Mesenchymal stem cell (in vitro differentiated cells and primary cell): ENCODE results near the gene ADAMTS20.

Source experiments
- DNase-seq: peaks from one replicate; pipeline ENCODE4 v3.0.0-alpha.2; 2013
- H2AFZ ChIP-seq: one replicate; pipeline ENCODE4 v1.6.1; 2013; ENCODE audit warnings: low read depth, mild to moderate bottlenecking, control low read depth, inconsistent platforms, low read length, moderate library complexity
- H2AK5ac ChIP-seq: 2 replicates; pipeline ENCODE4 v1.6.1; 2013; ENCODE audit warnings: low read length, moderate library complexity, mild to moderate bottlenecking, inconsistent platforms; ENCODE audit not compliant: severe bottlenecking
- H2BK120ac ChIP-seq: one replicate; pipeline ENCODE4 v1.6.1; 2013; ENCODE audit warnings: low read depth, mild to moderate bottlenecking, inconsistent platforms, low read length, moderate library complexity
- H2BK12ac ChIP-seq, 2 experiments: one replicate each; pipeline ENCODE4 v1.6.1; 2013; ENCODE audit warnings: inconsistent platforms in 2 of 2, low read length in 2 of 2, mild to moderate bottlenecking in 2 of 2, moderate library complexity in 2 of 2, control low read depth in 1 of 2
- H2BK15ac ChIP-seq: one replicate; pipeline ENCODE4 v1.6.1; 2013; ENCODE audit warnings: mild to moderate bottlenecking, low read depth, inconsistent platforms; ENCODE audit not compliant: poor library complexity, severe bottlenecking
- H2BK5ac ChIP-seq: 2 replicates; pipeline ENCODE4 v1.6.1; 2013; ENCODE audit warnings: low read depth, mild to moderate bottlenecking, low read length, control low read depth, inconsistent platforms; ENCODE audit not compliant: poor library complexity, severe bottlenecking
- H3K14ac ChIP-seq, 2 experiments: one replicate each; pipeline ENCODE4 v1.6.1; 2013; ENCODE audit warnings: inconsistent platforms in 2 of 2, low read length in 2 of 2, control low read depth in 1 of 2, mild to moderate bottlenecking in 1 of 2, moderate library complexity in 1 of 2
- H3K18ac ChIP-seq, 2 experiments: one replicate each; pipeline ENCODE4 v1.6.1; 2013; ENCODE audit warnings: inconsistent platforms in 2 of 2, low read length in 2 of 2, control low read depth in 1 of 2, low read depth in 1 of 2, mild to moderate bottlenecking in 1 of 2
- H3K23ac ChIP-seq, 2 experiments: one replicate each; pipeline ENCODE4 v1.6.1; 2013; ENCODE audit warnings: inconsistent platforms in 2 of 2, low read length in 2 of 2, mild to moderate bottlenecking in 2 of 2, moderate library complexity in 2 of 2, control low read depth in 1 of 2
- H3K27ac ChIP-seq: 2 replicates; pipeline ENCODE4 v1.5.1; 2013; ENCODE audit warnings: mild to moderate bottlenecking, moderate library complexity, low read length, control low read depth, inconsistent platforms; ENCODE audit not compliant: poor library complexity, severe bottlenecking
- H3K27me3 ChIP-seq, 2 experiments: 2 replicates each; pipeline versions ENCODE4 v1.6.1 to v1.7.0; 2013; ENCODE audit warnings: low read length in 2 of 2, mild to moderate bottlenecking in 2 of 2, moderate library complexity in 2 of 2, control low read depth in 1 of 2, inconsistent platforms in 1 of 2; ENCODE audit not compliant: control insufficient read depth in 1 of 2, insufficient read depth in 1 of 2
- H3K36me3 ChIP-seq, 2 experiments: 2 replicates each; pipeline versions ENCODE4 v1.6.1 to v1.7.0; 2013; ENCODE audit warnings: low read length in 2 of 2, control low read depth in 1 of 2, inconsistent platforms in 1 of 2, low read depth in 1 of 2, mild to moderate bottlenecking in 1 of 2; ENCODE audit not compliant: insufficient read depth in 2 of 2, control insufficient read depth in 1 of 2
- H3K4ac ChIP-seq, 2 experiments: one replicate each; pipeline ENCODE4 v1.6.1; 2013; ENCODE audit warnings: inconsistent platforms in 2 of 2, low read length in 2 of 2, mild to moderate bottlenecking in 2 of 2, moderate library complexity in 2 of 2, control low read depth in 1 of 2, low read depth in 1 of 2
- H3K4me1 ChIP-seq: 2 replicates; pipeline ENCODE4 v1.6.1; 2013; ENCODE audit warnings: low read depth, low read length, control low read depth; ENCODE audit not compliant: control insufficient read depth, insufficient read depth
- H3K4me2 ChIP-seq: 2 replicates; pipeline ENCODE4 v1.6.1; 2013; ENCODE audit warnings: low read length, mild to moderate bottlenecking, inconsistent platforms; ENCODE audit not compliant: poor library complexity, severe bottlenecking
- H3K4me3 ChIP-seq, 2 experiments: 2 replicates each; pipeline versions ENCODE4 v1.5.1 to v1.7.0; 2013; ENCODE audit warnings: low read length in 2 of 2, mild to moderate bottlenecking in 2 of 2, control low read depth in 1 of 2, low read depth in 1 of 2; ENCODE audit not compliant: insufficient read depth in 1 of 2
- H3K79me1 ChIP-seq: replicated peaks from 2 replicates; pipeline ENCODE4 v1.6.1; 2013; ENCODE audit warnings: mild to moderate bottlenecking, control low read depth, low read length, inconsistent platforms; ENCODE audit not compliant: poor library complexity, severe bottlenecking
- H3K9ac ChIP-seq: 2 replicates; pipeline ENCODE4 v1.7.0; 2013; ENCODE audit warnings: mild to moderate bottlenecking, low read length, moderate library complexity
- H3K9me3 ChIP-seq: 2 replicates; pipeline ENCODE4 v1.7.0; 2013; ENCODE audit warnings: mild to moderate bottlenecking, low read length; ENCODE audit not compliant: control insufficient read depth
- H4K8ac ChIP-seq: one replicate; pipeline ENCODE4 v1.6.1; 2013; ENCODE audit warnings: inconsistent platforms, mild to moderate bottlenecking, low read length, moderate library complexity
- H4K91ac ChIP-seq: one replicate; pipeline ENCODE4 v1.6.1; 2013; ENCODE audit warnings: mild to moderate bottlenecking, low read length, inconsistent platforms
- WGBS: methylation state at CpG from one replicate; pipeline ENCODE4 v1.1.7; 2013; ENCODE audit warnings: mixed read lengths; 5-methylcytosine and 5-hydroxymethylcytosine counted together

Gene ADAMTS20

DNA sequence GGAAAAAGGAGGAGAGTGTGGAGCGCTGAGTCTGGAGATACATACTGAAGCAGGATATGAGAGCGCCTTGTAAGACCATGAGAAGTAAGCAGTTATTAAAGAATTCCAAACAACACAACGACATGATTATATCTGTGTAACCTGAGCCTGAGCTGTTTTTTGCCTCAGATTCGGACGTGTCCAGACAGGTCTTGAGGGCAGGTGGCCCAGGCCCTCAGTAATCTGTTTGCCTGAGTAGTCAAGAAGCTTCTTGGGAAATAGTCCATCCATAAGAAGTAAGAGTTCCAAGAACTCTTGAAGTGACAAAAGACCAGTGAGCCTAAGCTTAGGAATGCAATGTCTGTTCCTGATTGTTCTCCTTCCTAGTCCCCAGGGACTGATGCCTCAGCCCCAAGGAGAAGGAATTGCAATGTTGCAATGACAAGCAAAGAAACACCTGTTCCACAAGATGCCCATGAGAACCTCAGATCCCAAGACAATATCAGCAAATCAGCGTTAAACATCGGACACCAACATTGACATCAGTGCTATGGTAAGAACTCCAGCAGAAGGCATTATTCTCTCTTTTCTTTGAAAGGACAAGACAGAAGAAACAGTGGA is 34.7 kb upstream of the ADAMTS20 start:
- no peak overlapping the region for H3K27ac ChIP-seq
- H3K9me3 ChIP-seq: peaks cover 4% of the 10 kb centered on the region
- H3K4me2 ChIP-seq: no peak overlapping the region
- no peak overlapping the region for H3K4ac ChIP-seq
- H3K23ac ChIP-seq: no peak overlapping the region
- 92% methylated on average over 7 of the region's 7 CpGs for WGBS
- no peak overlapping the region for H4K8ac ChIP-seq
- H3K4me3 ChIP-seq: no peak overlapping the region
- H4K91ac ChIP-seq: no peak overlapping the region
- H3K14ac ChIP-seq: no peak overlapping the region
- H3K36me3 ChIP-seq: no peaks in the 10 kb centered on the region
- no peak for DNase-seq
- H2BK120ac ChIP-seq: no peak overlapping the region
- H3K18ac ChIP-seq: no peak overlapping the region
- H3K9ac ChIP-seq: no peak overlapping the region
- no peak overlapping the region for H2BK15ac ChIP-seq
- H3K27me3 ChIP-seq: no peaks in the 10 kb centered on the region
- H3K79me1 ChIP-seq: no peaks in the 10 kb centered on the region
- H2BK12ac ChIP-seq: no peak overlapping the region
- H2AFZ ChIP-seq: no peak overlapping the region
- no peak overlapping the region for H2AK5ac ChIP-seq
- H3K4me1 ChIP-seq: no peaks in the 10 kb centered on the region
- H2BK5ac ChIP-seq: no peak overlapping the region

DNA sequence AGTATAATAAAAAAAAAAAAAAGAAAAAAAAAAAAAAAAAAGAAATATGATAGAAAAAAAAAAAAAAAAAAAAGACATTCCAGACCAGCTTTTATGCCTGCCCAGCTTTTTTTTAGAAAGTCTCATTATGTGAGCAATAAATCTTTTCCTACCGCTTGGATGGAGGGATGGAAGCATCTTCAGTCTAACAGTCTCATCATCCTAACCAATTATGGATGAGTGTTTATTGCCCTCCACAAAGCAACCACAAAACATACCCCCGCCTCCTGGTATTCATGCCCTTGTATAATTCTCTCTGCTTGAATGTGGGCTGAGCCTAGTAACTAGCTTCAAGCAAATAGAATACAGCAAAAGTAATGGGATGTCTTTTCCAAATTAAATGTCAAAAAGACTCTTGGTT is 33.7 kb upstream of the ADAMTS20 start:
- no peak overlapping the region for H3K14ac ChIP-seq
- peaks cover 4% of the 10 kb centered on the region for H3K9me3 ChIP-seq
- H4K8ac ChIP-seq: no peak overlapping the region
- H3K27me3 ChIP-seq: no peaks in the 10 kb centered on the region
- H2AK5ac ChIP-seq: no peak overlapping the region
- no peak overlapping the region for H3K4me2 ChIP-seq
- WGBS: 40% methylated on average over 2 of the region's 2 CpGs
- H2AFZ ChIP-seq: no peak overlapping the region
- H4K91ac ChIP-seq: no peak overlapping the region
- no peaks in the 10 kb centered on the region for H3K4me1 ChIP-seq
- no peak overlapping the region for H3K9ac ChIP-seq
- H2BK5ac ChIP-seq: no peak overlapping the region
- no peaks in the 10 kb centered on the region for H3K36me3 ChIP-seq
- H2BK120ac ChIP-seq: no peak overlapping the region
- no peak overlapping the region for H3K27ac ChIP-seq
- H2BK12ac ChIP-seq: no peak overlapping the region
- no peak overlapping the region for H3K4ac ChIP-seq
- no peak for DNase-seq
- no peak overlapping the region for H3K4me3 ChIP-seq
- H3K18ac ChIP-seq: no peak overlapping the region
- no peak overlapping the region for H3K23ac ChIP-seq
- no peak overlapping the region for H2BK15ac ChIP-seq
- H3K79me1 ChIP-seq: no peaks in the 10 kb centered on the region

DNA sequence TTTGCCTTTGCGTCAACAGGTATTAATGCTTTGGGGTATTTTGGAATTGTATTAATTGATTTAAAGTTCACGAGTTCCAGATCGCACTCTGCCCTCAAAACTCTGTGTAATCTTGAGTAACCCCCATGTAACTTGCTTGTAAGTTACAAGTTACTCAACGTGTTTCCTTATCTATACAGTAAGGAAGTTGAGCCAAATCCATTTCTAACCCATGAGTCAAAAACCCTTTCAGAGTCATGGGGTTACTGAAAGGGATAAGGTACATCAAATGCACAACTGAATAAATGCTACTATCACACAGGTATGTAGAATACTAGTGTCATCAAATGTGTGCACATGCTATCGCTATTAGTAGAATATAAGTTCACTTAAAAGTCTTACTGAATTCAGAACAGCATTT is 28.6 kb upstream of the ADAMTS20 start:
- Histone ChIP-seq H2BK15ac (no peak overlapping the region), H3K27ac (no peak overlapping the region), H3K9me3 (no peaks in the 10 kb centered on the region), H2AFZ (no peak overlapping the region), H3K79me1 (no peaks in the 10 kb centered on the region), H3K14ac (no peak overlapping the region), H4K8ac (no peak overlapping the region), H3K9ac (no peak overlapping the region), H3K18ac (no peak overlapping the region), H2BK120ac (no peak overlapping the region), H4K91ac (no peak overlapping the region), H3K4me2 (no peak overlapping the region), H3K27me3 (no peaks in the 10 kb centered on the region), H2AK5ac (no peak overlapping the region), H3K4ac (no peak overlapping the region), H3K36me3 (no peaks in the 10 kb centered on the region), H3K23ac (no peak overlapping the region), H3K4me1 (no peaks in the 10 kb centered on the region), H2BK5ac (no peak overlapping the region), H2BK12ac (no peak overlapping the region), H3K4me3 (no peak overlapping the region)
- 86% methylated on average over 4 of the region's 5 CpGs for WGBS
- DNase-seq: no peak

DNA sequence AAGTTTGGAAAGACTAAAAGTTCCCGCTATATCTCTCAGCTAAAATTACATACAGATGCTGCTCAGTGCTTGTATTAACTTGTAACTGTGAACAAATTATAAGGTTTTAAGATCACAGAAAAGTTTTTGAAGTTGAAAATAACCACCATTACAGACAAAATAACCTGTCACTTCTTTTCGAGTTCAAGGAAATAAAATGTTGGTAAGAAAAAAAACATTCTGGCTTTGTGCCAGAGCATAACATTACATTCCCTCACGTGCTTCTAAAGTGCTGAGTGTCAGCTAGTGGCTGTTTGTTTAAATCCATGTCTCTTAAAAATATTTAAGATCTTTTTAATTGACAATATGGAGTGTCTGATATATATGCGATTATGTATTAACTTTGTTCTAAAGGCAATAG is 27.2 kb upstream of the ADAMTS20 start:
- no peak for DNase-seq
- Histone ChIP-seq H4K91ac (no peak overlapping the region), H3K36me3 (no peaks in the 10 kb centered on the region), H3K27ac (no peak overlapping the region), H3K9me3 (no peaks in the 10 kb centered on the region), H3K4ac (no peak overlapping the region), H3K4me2 (no peak overlapping the region), H3K27me3 (no peaks in the 10 kb centered on the region), H3K18ac (no peak overlapping the region), H2AFZ (no peak overlapping the region), H2BK15ac (no peak overlapping the region), H3K23ac (no peak overlapping the region), H3K4me1 (no peaks in the 10 kb centered on the region), H3K14ac (no peak overlapping the region), H4K8ac (no peak overlapping the region), H3K79me1 (no peaks in the 10 kb centered on the region), H2BK5ac (no peak overlapping the region), H3K9ac (no peak overlapping the region), H3K4me3 (peak overlapping the region in 1 of 2 experiments; percentile 56), H2BK12ac (no peak overlapping the region), H2AK5ac (no peak overlapping the region), H2BK120ac (no peak overlapping the region)
- no CpG with 5 or more reads among the region's 4 CpGs for WGBS
